Panc1 (cell line): ENCODE results near the gene SHMT1. TPM values are rescaled to one million over a fixed set of nuclear protein-coding genes. Genes with fewer than 3 reads are reported as not detected.

Source experiments
- ATAC-seq: fragments of 200-7000 bp; cut with Tn5 transposase; 2 replicates; pipeline ENCODE4 v1.9.1; 2020; ENCODE audit warnings: mild to moderate bottlenecking, moderate library complexity
- BruUV-seq: library from RNA; stranded (reverse); fragments of 400-500 nt; replicated peaks from 2 replicates; lab custom pipeline; 2021; lab: Mats Ljungman, UMichigan
- CTCF ChIA-PET: fragments of 300-600 bp; sonication (Branson Sonifier 250); formaldehyde crosslinking; loops from one replicate; lab custom pipeline; 2022; ENCODE audit warnings: antibody characterized with exemption; lab: Charles Lee
- POLR2A ChIA-PET: fragments of 300-600 bp; sonication (Branson Sonifier 250); formaldehyde crosslinking; loops from one replicate; lab custom pipeline; 2022; ENCODE audit warnings: antibody characterized with exemption; lab: Charles Lee
- DNase-seq: peaks from one replicate; pipeline ENCODE4 v3.0.0-alpha.2; 2010; ENCODE audit warnings: low read depth, low spot score
- H3K27ac ChIP-seq: 2 replicates; pipeline ENCODE4 v1.5.1; 2011; ENCODE audit warnings: mild to moderate bottlenecking, low read length, inconsistent platforms
- H3K27me3 ChIP-seq: fragments of 200-500 bp; sonication (Bioruptor generic); 2 replicates; pipeline ENCODE4 v1.6.0; 2014; ENCODE audit warnings: low read length, inconsistent platforms; ENCODE audit not compliant: control insufficient read depth, insufficient read depth
- H3K36me3 ChIP-seq: fragments of 200-500 bp; sonication (Bioruptor generic); 2 replicates; pipeline ENCODE4 v1.5.1; 2014; ENCODE audit warnings: inconsistent platforms, mild to moderate bottlenecking, low read length, moderate library complexity; ENCODE audit not compliant: control insufficient read depth, insufficient read depth
- H3K4me1 ChIP-seq: 2 replicates; pipeline ENCODE4 v1.5.1; 2011; ENCODE audit warnings: inconsistent platforms, mild to moderate bottlenecking, low read length, moderate library complexity; ENCODE audit not compliant: control insufficient read depth, insufficient read depth
- H3K4me3 ChIP-seq, 2 experiments: 2 replicates each; pipeline ENCODE4 v1.5.1; 2011 to 2012; ENCODE audit warnings: low read depth in 2 of 2, low read length in 2 of 2, mild to moderate bottlenecking in 2 of 2, inconsistent platforms in 1 of 2, moderate library complexity in 1 of 2
- H3K9me3 ChIP-seq: fragments of 200-500 bp; sonication (Bioruptor generic); 2 replicates; pipeline ENCODE4 v1.5.1; 2014; ENCODE audit warnings: low read depth, mild to moderate bottlenecking, inconsistent platforms, low read length, moderate library complexity; ENCODE audit not compliant: control insufficient read depth, insufficient read depth
- CTCF ChIP-seq: fragments of 450-650 bp; IDR thresholded peaks from 2 replicates; pipeline ENCODE4 v1.5.1; 2017; ENCODE audit warnings: mild to moderate bottlenecking
- POLR2AphosphoS5 ChIP-seq: IDR thresholded peaks from 2 replicates; pipeline ENCODE4 v1.6.1; 2012; ENCODE audit warnings: mild to moderate bottlenecking, low read depth, low read length, moderate library complexity
- REST ChIP-seq, 2 experiments: IDR thresholded peaks; 2 replicates each; pipeline ENCODE4 v1.6.1; 2011 to 2012; ENCODE audit warnings: low read depth in 2 of 2, control low read depth in 1 of 2, low read length in 1 of 2, mild to moderate bottlenecking in 1 of 2, moderate library complexity in 1 of 2; ENCODE audit not compliant: insufficient read depth in 1 of 2
- SIN3A ChIP-seq: IDR thresholded peaks from 2 replicates; pipeline ENCODE4 v1.6.1; 2012; ENCODE audit warnings: low read depth, mild to moderate bottlenecking, low read length, moderate library complexity, borderline replicate concordance; ENCODE audit not compliant: insufficient read depth
- TCF7L2 ChIP-seq: IDR thresholded peaks from 2 replicates; pipeline ENCODE4 v1.6.1; 2011; ENCODE audit warnings: mild to moderate bottlenecking, low read depth, low read length, inconsistent platforms
- in situ Hi-C: cut with HindIII; loops from 2 replicates; pipeline ENCODE4 v1.10.0; 2016; ENCODE audit warnings: low sequenced_read_pairs, low pct_unique_long_range_greater_than_20kb
- intact Hi-C: fragments of 100-400 bp; cut with micrococcal nuclease; formaldehyde crosslinking; loops from one replicate; pipeline ENCODE4 v1.10.0; 2022; ENCODE audit not compliant: unreplicated experiment
- total RNA-seq: library from RNA; stranded (reverse); gene quantifications from one replicate; pipeline ENCODE4 v1.2.1, GENCODE V29; 2021; ENCODE audit not compliant: unreplicated experiment

The SHMT1 gene
- total RNA-seq, 1 experiment from 2014 or later: 21.7 TPM

DNA sequence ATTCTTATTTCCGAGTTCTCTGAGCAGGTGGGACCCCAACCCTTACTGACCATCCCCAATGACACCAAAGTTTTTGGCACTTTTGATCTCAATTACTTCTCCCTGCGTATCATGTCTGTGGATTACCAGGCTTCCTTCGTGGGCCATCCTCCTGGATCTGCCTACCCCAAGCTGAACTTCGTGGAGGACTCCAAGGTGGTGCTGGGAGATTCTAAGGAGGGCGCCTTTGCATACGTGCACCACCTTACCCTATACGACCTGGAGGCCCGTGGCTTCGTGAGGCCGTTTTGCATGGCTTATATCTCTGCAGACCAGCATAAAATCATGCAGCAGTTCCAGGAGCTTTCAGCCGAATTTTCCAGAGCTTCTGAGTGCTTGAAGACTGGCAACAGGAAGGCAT is 47.4 kb downstream of the SHMT1 start:
- Histone ChIP-seq H3K9me3 (no peaks in the 10 kb centered on the region), H3K4me1 (peaks cover 23% of the 10 kb centered on the region), H3K27ac (peak overlapping the region; percentile 85), H3K36me3 (peaks cover 2% of the 10 kb centered on the region), H3K27me3 (no peaks in the 10 kb centered on the region), H3K4me3 (peak overlapping the region; percentile 74 to 96)
- in situ Hi-C loops: no loop called here
- intact Hi-C loops: no loop called here
- POLR2A ChIA-PET: no interaction called here
- no peak for DNase-seq
- no peak for ATAC-seq
- no TSS peak for BruUV-seq
- no peak for TF ChIP-seq CTCF
- TF ChIP-seq TCF7L2: no peak
- no peak for TF ChIP-seq POLR2AphosphoS5
- no peak for TF ChIP-seq SIN3A
- TF ChIP-seq REST (IDR thresholded peaks at IDR 0.05; ENCODE audit: insufficient read depth in 1 of 2, low read depth in 2 of 2, low read length in 1 of 2): no peak
- CTCF ChIA-PET: no interaction called here

GRCh38 chr17:18315562-18315922 is 47.8 kb downstream of the SHMT1 start:
- in situ Hi-C loops (no loop called here), intact Hi-C loops (no loop called here)
- peak overlapping the region; percentile 74 to 96 for H3K4me3 ChIP-seq
- H3K27me3 ChIP-seq: no peaks in the 10 kb centered on the region
- H3K9me3 ChIP-seq: no peaks in the 10 kb centered on the region
- H3K36me3 ChIP-seq: peaks cover 2% of the 10 kb centered on the region
- ChIA-PET CTCF (no interaction called here), POLR2A (no interaction called here)
- no peak for DNase-seq
- TSS peak; percentile 81 for BruUV-seq
- TF ChIP-seq REST (IDR thresholded peaks at IDR 0.05; ENCODE audit: insufficient read depth in 1 of 2, low read depth in 2 of 2, low read length in 1 of 2) (no peak), TCF7L2 (no peak), SIN3A (no peak), POLR2AphosphoS5 (no peak), CTCF (no peak)
- H3K27ac ChIP-seq: peak overlapping the region; percentile 85
- peaks cover 23% of the 10 kb centered on the region for H3K4me1 ChIP-seq
- no peak for ATAC-seq
